ENCODE measurements around the gene ITPA. TPM values are rescaled to one million over a fixed set of nuclear protein-coding genes. Genes with fewer than 3 reads are reported as not detected.

The ITPA gene
- total and polyA plus RNA-seq, 12 donors = 15.8 to 53.6 (median 22.9) TPM

GRCh38 chr20:3239026-3239866 lies 29.9 kb downstream of the ITPA start, which contains the start of gene SLC4A11:
TSS of gene SLC4A11 (minus strand) at chr20:3239190. CDS start at chr20:3239137, 53 bp downstream.
- Histone ChIP-seq H3K36me3 (no peaks in the 10 kb centered on the region), H3K4me3 (peak within 1 kb of the TSS; percentile 51 to 80 (median 68)), H3K4me1 (peaks cover 9 to 26% (median 22%) of the 10 kb centered on the region in 9 donors), H3K27me3 (peaks cover 18 to 70% (median 50%) of the 10 kb centered on the region in 7 donors), H3K9me3 (no peaks in the 10 kb centered on the region), H3K27ac (peak within 1 kb of the TSS in 4 of 10 donors; percentile 10 to 37 (median 27))
- TF ChIP-seq CTCF (IDR thresholded peaks at IDR 0.05) = no peak
- peak; percentile 49 to 73 for DNase-seq
- peak; percentile 49 to 81 (median 68) for ATAC-seq
- intact Hi-C loops (cut with DNase I) = no loop called here
- WGBS, 2 donors = 1% methylated on average over 86 to 107 of the region's 107 CpGs

GRCh38 chr20:3239867-3240775 lies 30.8 kb downstream of the ITPA start:
- H3K4me3 ChIP-seq = peak overlapping the region; percentile 51 to 80 (median 68)
- WGBS, 2 donors = 15 to 16% methylated on average over 54 of the region's 54 CpGs
- H3K27me3 ChIP-seq = peaks cover 18 to 72% (median 50%) of the 10 kb centered on the region in 7 donors
- TF ChIP-seq CTCF (IDR thresholded peaks at IDR 0.05) = no peak
- H3K4me1 ChIP-seq = peaks cover 9 to 26% (median 22%) of the 10 kb centered on the region in 9 donors
- ATAC-seq (peak in 4 of 8 donors; percentile 17 to 51 (median 35)), DNase-seq (no peak)
- H3K9me3 ChIP-seq = no peaks in the 10 kb centered on the region
- intact Hi-C loops (cut with DNase I) = no loop called here
- no peaks in the 10 kb centered on the region for H3K36me3 ChIP-seq
- H3K27ac ChIP-seq = peak overlapping the region in 2 of 10 donors; percentile 26 to 37

GRCh38 chr20:3240776-3241363 lies 31.6 kb downstream of the ITPA start:
- DNase-seq (no peak), ATAC-seq (no peak)
- no peak overlapping the region for H3K27ac ChIP-seq
- intact Hi-C loops (cut with DNase I) = no loop called here
- no peaks in the 10 kb centered on the region for H3K36me3 ChIP-seq
- peak overlapping the region in 3 of 10 donors; percentile 67 to 80 (median 74) for H3K4me3 ChIP-seq
- peaks cover 18 to 68% (median 45%) of the 10 kb centered on the region in 7 donors for H3K27me3 ChIP-seq
- peaks cover 9 to 26% (median 22%) of the 10 kb centered on the region in 9 donors for H3K4me1 ChIP-seq
- H3K9me3 ChIP-seq = no peaks in the 10 kb centered on the region
- TF ChIP-seq CTCF (IDR thresholded peaks at IDR 0.05) = no peak
- 85 to 86% methylated on average over 15 of the region's 15 CpGs for WGBS, 2 donors

Data from heart right ventricle (tissue), 16 donors.